K562 (cell line): ENCODE results near the gene PPM1H. TPM values are rescaled to one million over a fixed set of nuclear protein-coding genes. Genes with fewer than 3 reads are reported as not detected.

ENCODE experiments used
- ATAC-seq: fragments of 200-7000 bp; cut with Tn5 transposase; 3 replicates; pipeline ENCODE4 v1.9.1; 2020; ENCODE audit warnings: moderate library complexity
- BruUV-seq: library from RNA; stranded (reverse); fragments of 400-500 nt; replicated peaks from 2 replicates; lab custom pipeline; 2021; lab: Mats Ljungman, UMichigan
- CTCF ChIA-PET: fragments of 300-600 bp; formaldehyde crosslinking; extraction: SDS; loops from one replicate; lab custom pipeline; 2021; ENCODE audit warnings: low intra/inter-chr PET ratio; lab: Yijun Ruan, JAX
- POLR2A ChIA-PET: fragments of 300-600, 350-650 bp; sonication (Branson Sonifier 250); formaldehyde crosslinking; extraction: SDS; loops from one replicate; lab custom pipeline; 2021; ENCODE audit warnings: antibody characterized with exemption, inconsistent platforms; lab: Yijun Ruan, JAX
- DNase-seq, 4 experiments: peaks; one replicate each; pipeline versions ENCODE4 v3.0.0 to v3.0.0-alpha.2; 2011 to 2018; ENCODE audit warnings: low spot score in 3 of 4, mixed read lengths in 3 of 4; ENCODE audit errors: extremely low read depth in 1 of 4
- FAIRE-seq: peaks from 2 replicates; lab custom pipeline; 2011; peaks lifted over from hg19 to GRCh38; lab: Jason Lieb, UNC
- H2AFZ ChIP-seq: 2 replicates; pipeline ENCODE4 v1.6.0; 2011; ENCODE audit warnings: low read depth, low read length, control low read depth, inconsistent platforms
- H3K27ac ChIP-seq: fragments of 200-600 bp; 3 replicates; pipeline ENCODE4 v1.8.0; 2011; ENCODE audit warnings: low read depth, mild to moderate bottlenecking, control low read depth, inconsistent platforms, low read length, moderate library complexity, mixed read lengths; ENCODE audit errors: extremely low read depth
- H3K27me3 ChIP-seq, 2 experiments: fragments of 300-600 bp in 1 of 2; 2 replicates in 1 of 2; 3 replicates in 1 of 2; pipeline versions ENCODE4 v1.6.0 to v1.8.0; 2011; ENCODE audit warnings: inconsistent platforms in 2 of 2, low read length in 2 of 2, mild to moderate bottlenecking in 1 of 2, mixed read lengths in 1 of 2, moderate library complexity in 1 of 2; ENCODE audit not compliant: control insufficient read depth in 2 of 2, insufficient read depth in 2 of 2
- H3K36me3 ChIP-seq: fragments of 300-600 bp; 3 replicates; pipeline ENCODE4 v1.8.0; 2011; ENCODE audit warnings: mild to moderate bottlenecking, low read length, inconsistent platforms; ENCODE audit not compliant: control insufficient read depth, insufficient read depth
- H3K4me1 ChIP-seq, 2 experiments: fragments of 200-600 bp in 1 of 2; replicated peaks in 1 of 2; 2 replicates in 1 of 2; 3 replicates in 1 of 2; pipeline versions ENCODE4 v1.5.1 to v1.8.0; 2011; ENCODE audit warnings: inconsistent platforms in 2 of 2, low read length in 2 of 2, mild to moderate bottlenecking in 1 of 2, mixed read lengths in 1 of 2, moderate library complexity in 1 of 2; ENCODE audit not compliant: control insufficient read depth in 2 of 2, insufficient read depth in 2 of 2
- H3K4me2 ChIP-seq: 2 replicates; pipeline ENCODE4 v1.6.1; 2011; ENCODE audit warnings: low read length, control low read depth, inconsistent platforms, mixed read lengths; ENCODE audit not compliant: insufficient read depth
- H3K4me3 ChIP-seq: fragments of 200-600 bp; sonication (generic), shearing (Covaris generic); 2 replicates; pipeline ENCODE4 v1.5.1; 2016; ENCODE audit warnings: control low read depth, inconsistent platforms
- H3K79me2 ChIP-seq: fragments of 200-600 bp; 3 replicates; pipeline ENCODE4 v1.8.0; 2011; ENCODE audit warnings: low read length, inconsistent platforms; ENCODE audit not compliant: control insufficient read depth, insufficient read depth
- H3K9ac ChIP-seq, 2 experiments: 2 replicates each; pipeline versions ENCODE4 v1.6.0 to v1.6.1; 2011; ENCODE audit warnings: low read depth in 2 of 2, low read length in 2 of 2, control low read depth in 1 of 2, inconsistent platforms in 1 of 2, mild to moderate bottlenecking in 1 of 2, mixed read lengths in 1 of 2; ENCODE audit not compliant: insufficient read depth in 1 of 2
- H3K9me1 ChIP-seq: one replicate; pipeline ENCODE4 v1.6.0; 2011; ENCODE audit warnings: inconsistent platforms, mild to moderate bottlenecking, low read length, moderate library complexity; ENCODE audit not compliant: control insufficient read depth, insufficient read depth
- H3K9me3 ChIP-seq: replicated peaks from 2 replicates; pipeline ENCODE4 v1.5.1; 2011; ENCODE audit warnings: low read depth, low read length, inconsistent platforms; ENCODE audit not compliant: control insufficient read depth, insufficient read depth
- H4K20me1 ChIP-seq: replicated peaks from 2 replicates; pipeline ENCODE4 v1.6.1; 2011; ENCODE audit warnings: low read length, inconsistent platforms, mixed read lengths; ENCODE audit not compliant: control insufficient read depth, insufficient read depth
- CEBPB ChIP-seq: fragments of 450-650 bp; IDR thresholded peaks from 2 replicates; pipeline ENCODE4 v1.6.1; 2016; ENCODE audit warnings: missing genetic modification characterization, missing compliant biosample characterization
- CEBPG ChIP-seq, 3 experiments: fragments of 200-800 bp in 1 of 3; sonication (Bioruptor generic) in 1 of 3; sonication (generic) in 1 of 3; formaldehyde crosslinking in 1 of 3; IDR thresholded peaks in 2 of 3; conservative IDR thresholded peaks in 1 of 3; 2 replicates each; pipeline versions ENCODE4 v1.6.1 to v1.8.0; 2016 to 2022; ENCODE audit warnings: missing compliant biosample characterization in 2 of 3, missing genetic modification characterization in 2 of 3, mild to moderate bottlenecking in 1 of 3, missing genetic modification reagents in 1 of 3
- CREBBP ChIP-seq: IDR thresholded peaks from one replicate; pipeline ENCODE4 v1.6.1; 2012; ENCODE audit warnings: low read depth, mild to moderate bottlenecking, control low read depth, inconsistent platforms, low read length
- HMG20A ChIP-seq: fragments of 450-650 bp; formaldehyde crosslinking; conservative IDR thresholded peaks from 2 replicates; pipeline ENCODE4 v1.4.0; 2020; ENCODE audit warnings: mild to moderate bottlenecking, mixed read lengths
- HMGXB4 ChIP-seq: sonication (generic); formaldehyde crosslinking; IDR thresholded peaks from 2 replicates; pipeline ENCODE4 v1.8.1; 2023; ENCODE audit warnings: mild to moderate bottlenecking, missing genetic modification reagents
- MIER1 ChIP-seq: fragments of 450-650 bp; IDR thresholded peaks from 2 replicates; pipeline ENCODE4 v1.6.1; 2016; ENCODE audit warnings: antibody characterized with exemption, mild to moderate bottlenecking, low read depth
- PHB ChIP-seq: fragments of 250-450 bp; sonication (Bioruptor Pico); IDR thresholded peaks from 2 replicates; pipeline ENCODE4 v1.5.0; 2021
- PHF20 ChIP-seq: fragments of 450-650 bp; IDR thresholded peaks from 2 replicates; pipeline ENCODE4 v1.6.1; 2018; ENCODE audit not compliant: partially characterized antibody
- RBFOX2 ChIP-seq: fragments of 200-400 bp; formaldehyde crosslinking; IDR thresholded peaks from 2 replicates; pipeline ENCODE4 v1.6.1; 2017; ENCODE audit warnings: low read depth, mild to moderate bottlenecking, low read length, moderate library complexity
- RNF2 ChIP-seq: sonication (generic); IDR thresholded peaks from 2 replicates; pipeline ENCODE4 v1.6.1; 2016
- RNF219 ChIP-seq: fragments of 250-450 bp; sonication (Bioruptor Pico); IDR thresholded peaks from 2 replicates; pipeline ENCODE4 v1.5.0; 2022; ENCODE audit warnings: mild to moderate bottlenecking
- SRSF3 ChIP-seq: fragments of 200-400 bp; formaldehyde crosslinking; IDR thresholded peaks from 2 replicates; pipeline ENCODE4 v1.6.1; 2016; ENCODE audit warnings: mild to moderate bottlenecking, low read length, moderate library complexity; ENCODE audit not compliant: insufficient read depth
- U2AF1 ChIP-seq: fragments of 200-400 bp; formaldehyde crosslinking; optimal IDR thresholded peaks from 2 replicates; pipeline ENCODE3; 2017; ENCODE audit warnings: mild to moderate bottlenecking, low read depth, low read length, moderate library complexity
- ZNF436 ChIP-seq: fragments of 250-450, 450-650 bp; sonication (Bioruptor Pico); formaldehyde crosslinking; IDR thresholded peaks from 2 replicates; pipeline ENCODE4 v1.7.0; 2020; ENCODE audit warnings: mild to moderate bottlenecking
- WGBS: fragments of 100-300 bp; shearing (Covaris generic); methylation state at CpG from one replicate; pipeline ENCODE4 v1.1.6; 2016; ENCODE audit warnings: low coverage, mixed read lengths; ENCODE audit not compliant: insufficient coverage; ENCODE audit errors: missing lambda C conversion rate; 5-methylcytosine and 5-hydroxymethylcytosine counted together
- in situ Hi-C: fragments of 300-500 bp; cut with MboI; formaldehyde crosslinking; loops from 4 replicates; pipeline ENCODE4 v1.15.0; 2018; ENCODE audit warnings: inconsistent platforms, mixed read lengths
- intact Hi-C: fragments of 100-400 bp; cut with micrococcal nuclease; formaldehyde crosslinking; loops from 2 replicates; pipeline ENCODE4 v1.14.2; 2022
- polyA plus RNA-seq, 8 experiments: library from polyadenylated mRNA; depleted of rRNA in 4 of 8; stranded (reverse) in 5 of 8; unstranded in 3 of 8; fragments of >200 nt; fragmentation: Nextera tagmentation in 2 of 8; fragmentation: Illumina TruSeq in 1 of 8; extraction: Ambion mirVana in 2 of 8; extraction: Trizol in 1 of 8; gene quantifications; 2 replicates each; pipeline versions ENCODE4 v1.2.1 to v1.2.3, GENCODE V29; 2011 to 2014; ENCODE audit warnings: inconsistent platforms in 1 of 8, missing spikeins in 1 of 8
- total RNA-seq, 7 experiments: library from RNA; depleted of rRNA in 6 of 7; stranded (reverse); fragments of >200 nt in 6 of 7; fragmentation: Illumina TruSeq in 2 of 7; extraction: Trizol in 2 of 7; gene quantifications; 2 replicates each; pipeline versions ENCODE4 v1.2.1 to v1.2.3, GENCODE V29; 2011 to 2021; ENCODE audit warnings: low replicate concordance in 1 of 7

PPM1H gene
- total and polyA plus RNA-seq, 9 of the 15 experiments (the other 6 are each of a cell fraction or from before 2014, with no cell fraction given) = 5.3 to 29.3 (median 11.3) TPM

GRCh38 chr12:62859321-62859737 is 75.6 kb downstream of the PPM1H start (continued):
- no peak for TF ChIP-seq RBFOX2
- TF ChIP-seq HMG20A (CRISPR knock-in tag) = no peak
- TF ChIP-seq ZNF436 (CRISPR knock-in tag) = no peak
- no peak for TF ChIP-seq SRSF3
- TF ChIP-seq RNF219 (CRISPR knock-in tag) = no peak
- no peak for TF ChIP-seq PHB (CRISPR knock-in tag)
- TF ChIP-seq, all 486 proteins: peak for 6

GRCh38 chr12:62856454-62856853 is 78.5 kb downstream of the PPM1H start:
- POLR2A ChIA-PET = interaction anchor here (1.4 kb wide), 1 partner anchor 11 kb away, joined by 4 read pairs; no protein-coding TSS in a partner anchor
- no peak overlapping the region for H3K27ac ChIP-seq
- ATAC-seq = no peak
- no peak overlapping the region for H2AFZ ChIP-seq
- BruUV-seq = no TSS peak
- H3K4me3 ChIP-seq = no peak overlapping the region
- H3K9ac ChIP-seq = no peak overlapping the region
- 20% methylated on average over 1 of the region's 1 CpG for WGBS
- in situ Hi-C loops = no loop called here
- no peak for TF ChIP-seq MIER1
- TF ChIP-seq CEBPB (tag) = peak; percentile 52
- TF ChIP-seq U2AF1 = no peak
- TF ChIP-seq HMGXB4 (CRISPR knock-in tag) = no peak
- TF ChIP-seq RNF2 = no peak
- TF ChIP-seq CREBBP = no peak
- TF ChIP-seq PHF20 = no peak
- no peak for TF ChIP-seq CEBPG (CRISPR knock-in tag; IDR thresholded peaks at IDR 0.05)
- TF ChIP-seq CEBPG (tag; conservative IDR thresholded peaks at IDR 0.05 in 1 of 2, IDR thresholded peaks at IDR 0.05 in 1 of 2) = peak; percentile 20 to 41; a peak in 2 of 4 replicates
- TF ChIP-seq, all 486 proteins: peak for 2
- DNase-seq (no peak), FAIRE-seq (no peak)
- Histone ChIP-seq H3K27me3 (no peaks in the 10 kb centered on the region), H3K9me3 (no peaks in the 10 kb centered on the region), H3K79me2 (0 out of 3 replicates have a peak, but pooled peaks cover 4% of the 10 kb centered on the region), H3K9me1 (no peaks in the 10 kb centered on the region), H3K4me1 (peaks cover 0 to 12% of the 10 kb centered on the region in 2 experiments; a peak in 4 of 5 replicates), H4K20me1 (no peaks in the 10 kb centered on the region), H3K36me3 (no peaks in the 10 kb centered on the region), H3K4me2 (no peak overlapping the region)
- intact Hi-C loops = no loop called here
- CTCF ChIA-PET = no interaction called here
